Gastroesophageal sphincter (tissue), 3 donors: ENCODE measurements around the gene PARP14.

ENCODE experiments used
- CTCF ChIP-seq, 4 experiments: fragments of 200-600 bp in 2 of 4; fragments of 450-650 bp in 2 of 4; sonication (generic) in 1 of 4; IDR thresholded peaks; one replicate each; pipeline ENCODE4 v1.5.1; 2017 to 2019; ENCODE audit warnings: antibody characterized with exemption in 4 of 4, mild to moderate bottlenecking in 2 of 4, moderate library complexity in 2 of 4
- EP300 ChIP-seq: sonication (generic); formaldehyde crosslinking; IDR thresholded peaks from one replicate; pipeline ENCODE4 v1.6.1; 2017; ENCODE audit warnings: antibody characterized with exemption, mild to moderate bottlenecking
- POLR2AphosphoS5 ChIP-seq: sonication (generic); formaldehyde crosslinking; IDR thresholded peaks from one replicate; pipeline ENCODE4 v1.6.1; 2017; ENCODE audit warnings: antibody characterized with exemption

- TF ChIP-seq CTCF (IDR thresholded peaks at IDR 0.05) (no peak), EP300 (no peak), POLR2AphosphoS5 (no peak)
Measured at GRCh38 chr3:122705379-122705778, 24.7 kb downstream of the PARP14 start.
